GM23248 (cell line): ENCODE measurements around the gene MAB21L3.

Experiments
- EZH2 ChIP-seq: fragments of 200-600 bp; sonication (generic); IDR thresholded peaks from 2 replicates; pipeline ENCODE4 v1.6.1; 2018; ENCODE audit warnings: antibody characterized with exemption, mild to moderate bottlenecking; ENCODE audit not compliant: insufficient read depth, poor library complexity, severe bottlenecking
- EZH2phosphoT487 ChIP-seq: fragments of 200-600 bp; sonication (generic); IDR thresholded peaks from 2 replicates; pipeline ENCODE4 v1.6.1; 2018; ENCODE audit warnings: antibody characterized with exemption, moderate library complexity, mild to moderate bottlenecking, low read depth; ENCODE audit not compliant: insufficient read depth

GRCh38 chr1:116075575-116075974, 35.6 kb upstream of the MAB21L3 start:
- TF ChIP-seq EZH2, result no peak
- no peak for TF ChIP-seq EZH2phosphoT487
